Activated naive CD8-positive, alpha-beta T cell treated with anti-CD3 and anti-CD28 coated beads, Interleukin-2, amount 10 ng/mL, durations not matched to agents 7 days and 5 days (primary cell): ENCODE data around the gene TMC2. TPM values are rescaled to one million over a fixed set of nuclear protein-coding genes. Genes with fewer than 3 reads are reported as not detected.

Experiments used
- ATAC-seq: fragments of 150-1000 bp; cut with Tn5 transposase; one replicate; pipeline ENCODE4 v1.10.0; 2021; ENCODE audit warnings: low read depth, moderate library complexity
- POLR2A ChIA-PET: fragments of 350-600 bp; sonication (Branson Sonifier 250); formaldehyde crosslinking; loops from one replicate; lab custom pipeline; 2021; ENCODE audit warnings: antibody characterized with exemption; lab: Charles Lee
- DNase-seq: peaks from one replicate; pipeline ENCODE4 v3.0.0; 2021
- H3K27ac Mint-ChIP-seq: one replicate; pipeline ENCODE4 v1.8.0; 2022; ENCODE audit warnings: mild to moderate bottlenecking, mixed read lengths
- H3K27me3 Mint-ChIP-seq: one replicate; pipeline ENCODE4 v1.8.0; 2022; ENCODE audit warnings: mild to moderate bottlenecking, moderate library complexity, mixed read lengths
- H3K36me3 Mint-ChIP-seq: one replicate; pipeline ENCODE4 v1.8.0; 2021; ENCODE audit warnings: mild to moderate bottlenecking, mixed read lengths
- H3K4me1 Mint-ChIP-seq: one replicate; pipeline ENCODE4 v1.8.0; 2021; ENCODE audit warnings: mixed read lengths
- H3K4me3 Mint-ChIP-seq: one replicate; pipeline ENCODE4 v1.8.0; 2022; ENCODE audit warnings: mild to moderate bottlenecking, moderate library complexity, mixed read lengths
- H3K9me3 Mint-ChIP-seq: one replicate; pipeline ENCODE4 v1.8.0; 2021; ENCODE audit warnings: mixed read lengths
- total RNA-seq, 2 experiments: library from RNA; stranded (reverse); gene quantifications; one replicate each; pipeline ENCODE4 v1.2.3, GENCODE V29; 2021

The TMC2 gene
- total RNA-seq, 2 experiments from 2014 or later, result not detected

- ATAC-seq, result no peak
- no peak for DNase-seq
- POLR2A ChIA-PET, result no interaction called here
- Mint-ChIP-seq H3K4me3 (no peak overlapping the region), H3K27me3 (peaks cover 6% of the 10 kb centered on the region), H3K4me1 (no peaks in the 10 kb centered on the region), H3K9me3 (peaks cover 3% of the 10 kb centered on the region), H3K27ac (no peak overlapping the region), H3K36me3 (no peaks in the 10 kb centered on the region)
Observed at GRCh38 chr20:2606507-2607006, 70.2 kb downstream of the TMC2 start.

DNA sequence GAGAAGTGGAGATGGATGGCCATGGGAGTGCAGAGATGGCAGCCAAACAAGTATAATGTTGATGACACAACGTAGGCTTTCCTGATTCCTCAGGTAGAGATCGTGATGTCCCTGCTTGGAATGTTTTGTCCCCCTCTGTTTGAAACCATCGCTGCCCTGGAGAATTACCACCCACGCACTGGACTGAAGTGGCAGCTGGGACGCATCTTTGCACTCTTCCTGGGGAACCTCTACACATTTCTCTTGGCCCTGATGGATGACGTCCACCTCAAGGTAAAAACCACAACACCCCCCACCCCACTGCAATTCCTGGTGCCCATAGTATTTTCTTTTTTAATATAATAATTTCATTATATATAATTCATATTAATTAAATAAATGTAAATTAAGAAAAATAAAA, 74.0 kb downstream of the TMC2 start:
- Mint-ChIP-seq H3K27ac (no peak overlapping the region), H3K36me3 (no peaks in the 10 kb centered on the region), H3K4me1 (no peaks in the 10 kb centered on the region), H3K27me3 (peaks cover 6% of the 10 kb centered on the region), H3K9me3 (peaks cover 3% of the 10 kb centered on the region), H3K4me3 (no peak overlapping the region)
- DNase-seq (no peak), ATAC-seq (no peak)
- POLR2A ChIA-PET, result no interaction called here

- DNase-seq (no peak), ATAC-seq (no peak)
- Mint-ChIP-seq H3K27me3 (peaks cover 6% of the 10 kb centered on the region), H3K4me1 (no peaks in the 10 kb centered on the region), H3K27ac (no peak overlapping the region), H3K9me3 (peaks cover 3% of the 10 kb centered on the region), H3K4me3 (no peak overlapping the region), H3K36me3 (no peaks in the 10 kb centered on the region)
- POLR2A ChIA-PET, result no interaction called here
Observed at GRCh38 chr20:2610941-2611720, 74.8 kb downstream of the TMC2 start.

DNA sequence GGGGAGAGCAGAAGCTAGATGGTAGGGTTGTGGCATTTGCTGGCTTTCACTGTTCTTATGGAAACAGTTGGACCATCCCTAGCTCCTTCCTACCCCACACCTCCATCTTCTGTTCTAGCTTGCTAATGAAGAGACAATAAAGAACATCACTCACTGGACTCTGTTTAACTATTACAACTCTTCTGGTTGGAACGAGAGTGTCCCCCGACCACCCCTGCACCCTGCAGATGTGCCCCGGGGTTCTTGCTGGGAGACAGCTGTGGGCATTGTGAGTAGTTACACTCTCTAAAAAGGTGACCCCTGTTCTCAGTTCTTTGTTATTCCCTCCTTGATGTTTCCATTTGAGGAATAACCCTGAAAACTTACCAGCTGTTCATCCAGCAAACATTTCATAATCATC, 75.7 kb downstream of the TMC2 start:
- Mint-ChIP-seq H3K27ac (no peak overlapping the region), H3K36me3 (no peaks in the 10 kb centered on the region), H3K27me3 (peaks cover 6% of the 10 kb centered on the region), H3K4me1 (no peaks in the 10 kb centered on the region), H3K4me3 (no peak overlapping the region), H3K9me3 (peaks cover 3% of the 10 kb centered on the region)
- DNase-seq (no peak), ATAC-seq (no peak)
- POLR2A ChIA-PET, result no interaction called here

- Mint-ChIP-seq H3K9me3 (no peaks in the 10 kb centered on the region), H3K27ac (no peak overlapping the region), H3K4me3 (no peak overlapping the region), H3K4me1 (no peaks in the 10 kb centered on the region), H3K27me3 (peaks cover 18% of the 10 kb centered on the region), H3K36me3 (no peaks in the 10 kb centered on the region)
- ATAC-seq, result no peak
- DNase-seq, result no peak
- POLR2A ChIA-PET, result no interaction called here
Observed at GRCh38 chr20:2616634-2617033, 80.3 kb downstream of the TMC2 start.

DNA sequence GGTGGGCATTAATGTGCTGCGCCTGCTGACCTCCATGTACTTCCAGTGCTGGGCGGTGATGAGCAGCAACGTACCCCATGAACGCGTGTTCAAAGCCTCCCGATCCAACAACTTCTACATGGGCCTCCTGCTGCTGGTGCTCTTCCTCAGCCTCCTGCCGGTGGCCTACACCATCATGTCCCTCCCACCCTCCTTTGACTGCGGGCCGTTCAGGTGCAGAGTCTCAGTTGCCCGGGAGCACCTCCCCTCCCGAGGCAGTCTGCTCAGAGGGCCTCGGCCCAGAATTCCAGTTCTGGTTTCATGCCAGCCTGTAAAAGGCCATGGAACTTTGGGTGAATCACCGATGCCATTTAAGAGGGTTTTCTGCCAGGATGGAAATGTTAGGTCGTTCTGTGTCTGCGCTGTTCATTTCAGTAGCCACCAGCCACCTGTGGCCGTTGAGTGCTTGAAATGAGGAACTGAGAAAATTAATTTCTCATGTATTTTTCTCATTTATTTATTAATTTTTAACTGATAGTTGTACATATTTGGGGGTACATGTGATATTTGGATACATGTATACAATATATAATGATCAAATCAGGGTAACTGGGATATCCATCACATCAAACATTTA, 80.8 kb downstream of the TMC2 start:
- POLR2A ChIA-PET, result no interaction called here
- Mint-ChIP-seq H3K4me3 (no peak overlapping the region), H3K36me3 (no peaks in the 10 kb centered on the region), H3K27ac (no peak overlapping the region), H3K27me3 (peaks cover 19% of the 10 kb centered on the region), H3K9me3 (no peaks in the 10 kb centered on the region), H3K4me1 (no peaks in the 10 kb centered on the region)
- DNase-seq, result no peak
- ATAC-seq, result no peak

DNA sequence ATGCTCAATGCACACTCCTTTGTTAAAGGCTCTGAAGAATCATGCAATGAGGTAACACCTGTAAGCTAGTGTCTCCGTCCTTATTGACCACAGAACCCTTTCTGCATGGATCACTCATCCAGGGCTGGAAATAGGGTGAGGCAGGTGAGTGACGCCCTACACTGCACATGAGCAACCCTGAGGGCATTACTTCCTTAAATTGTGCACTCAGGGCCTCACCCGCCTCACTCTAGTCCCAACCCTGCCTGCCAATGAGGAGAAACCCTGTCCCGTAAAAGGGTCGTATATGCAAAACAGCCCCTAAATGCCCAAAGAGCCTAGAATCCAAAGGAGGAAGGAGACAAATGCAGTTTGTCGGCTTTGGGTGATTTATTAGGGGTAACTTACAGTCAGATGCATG, 82.4 kb downstream of the TMC2 start:
- Mint-ChIP-seq H3K27me3 (peaks cover 27% of the 10 kb centered on the region), H3K27ac (no peak overlapping the region), H3K4me1 (no peaks in the 10 kb centered on the region), H3K36me3 (no peaks in the 10 kb centered on the region), H3K4me3 (no peak overlapping the region), H3K9me3 (no peaks in the 10 kb centered on the region)
- DNase-seq, result no peak
- no peak for ATAC-seq
- POLR2A ChIA-PET, result no interaction called here

DNA sequence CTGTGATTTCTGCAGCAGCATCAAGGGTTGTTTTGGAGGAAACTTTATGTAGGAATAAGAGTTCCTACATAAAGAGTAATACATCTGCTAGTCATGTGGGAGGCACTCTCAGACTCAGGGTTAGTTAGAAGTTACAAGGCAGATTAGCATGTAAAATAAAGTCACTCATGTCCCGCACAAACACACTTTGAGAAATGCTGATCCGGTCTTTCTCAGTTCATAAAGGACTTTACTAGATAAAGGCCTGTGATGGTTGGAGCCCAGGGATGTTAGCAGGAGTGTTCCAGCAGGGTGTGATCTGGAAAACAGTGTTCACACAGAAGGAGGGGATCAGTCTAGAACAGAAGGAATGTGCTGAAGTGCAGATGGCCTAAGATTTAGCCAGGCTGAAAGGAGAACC, 83.0 kb downstream of the TMC2 start:
- H3K27ac Mint-ChIP-seq, result no peak overlapping the region
- H3K4me1 Mint-ChIP-seq, result no peaks in the 10 kb centered on the region
- POLR2A ChIA-PET, result no interaction called here
- no peak for DNase-seq
- no peak for ATAC-seq
- no peaks in the 10 kb centered on the region for H3K9me3 Mint-ChIP-seq
- H3K4me3 Mint-ChIP-seq, result no peak overlapping the region
- no peaks in the 10 kb centered on the region for H3K36me3 Mint-ChIP-seq
- H3K27me3 Mint-ChIP-seq, result peaks cover 27% of the 10 kb centered on the region

- ATAC-seq (no peak), DNase-seq (no peak)
- Mint-ChIP-seq H3K4me3 (no peak overlapping the region), H3K4me1 (no peaks in the 10 kb centered on the region), H3K9me3 (no peaks in the 10 kb centered on the region), H3K36me3 (no peaks in the 10 kb centered on the region), H3K27ac (no peak overlapping the region), H3K27me3 (peaks cover 27% of the 10 kb centered on the region)
- POLR2A ChIA-PET, result no interaction called here
Observed at GRCh38 chr20:2619961-2620595, 83.7 kb downstream of the TMC2 start.

GRCh38 chr20:2624190-2624589, 87.8 kb downstream of the TMC2 start:
- POLR2A ChIA-PET, result no interaction called here

GRCh38 chr20:2625062-2625461, 88.7 kb downstream of the TMC2 start:
- H3K4me3 Mint-ChIP-seq, result no peak overlapping the region
- POLR2A ChIA-PET, result no interaction called here
- DNase-seq, result no peak
- peaks cover 27% of the 10 kb centered on the region for H3K27me3 Mint-ChIP-seq
- H3K36me3 Mint-ChIP-seq, result no peaks in the 10 kb centered on the region
- no peaks in the 10 kb centered on the region for H3K4me1 Mint-ChIP-seq
- ATAC-seq, result no peak
- peaks cover 4% of the 10 kb centered on the region for H3K9me3 Mint-ChIP-seq
- no peak overlapping the region for H3K27ac Mint-ChIP-seq

More at GRCh38 chr20:2624190-2624589, 87.8 kb downstream of the TMC2 start:
- H3K27ac Mint-ChIP-seq, result no peak overlapping the region
- no peak overlapping the region for H3K4me3 Mint-ChIP-seq
- DNase-seq, result no peak
- H3K9me3 Mint-ChIP-seq, result peaks cover 4% of the 10 kb centered on the region
- peaks cover 31% of the 10 kb centered on the region for H3K27me3 Mint-ChIP-seq
- ATAC-seq, result no peak
- no peaks in the 10 kb centered on the region for H3K4me1 Mint-ChIP-seq
- no peaks in the 10 kb centered on the region for H3K36me3 Mint-ChIP-seq

DNA sequence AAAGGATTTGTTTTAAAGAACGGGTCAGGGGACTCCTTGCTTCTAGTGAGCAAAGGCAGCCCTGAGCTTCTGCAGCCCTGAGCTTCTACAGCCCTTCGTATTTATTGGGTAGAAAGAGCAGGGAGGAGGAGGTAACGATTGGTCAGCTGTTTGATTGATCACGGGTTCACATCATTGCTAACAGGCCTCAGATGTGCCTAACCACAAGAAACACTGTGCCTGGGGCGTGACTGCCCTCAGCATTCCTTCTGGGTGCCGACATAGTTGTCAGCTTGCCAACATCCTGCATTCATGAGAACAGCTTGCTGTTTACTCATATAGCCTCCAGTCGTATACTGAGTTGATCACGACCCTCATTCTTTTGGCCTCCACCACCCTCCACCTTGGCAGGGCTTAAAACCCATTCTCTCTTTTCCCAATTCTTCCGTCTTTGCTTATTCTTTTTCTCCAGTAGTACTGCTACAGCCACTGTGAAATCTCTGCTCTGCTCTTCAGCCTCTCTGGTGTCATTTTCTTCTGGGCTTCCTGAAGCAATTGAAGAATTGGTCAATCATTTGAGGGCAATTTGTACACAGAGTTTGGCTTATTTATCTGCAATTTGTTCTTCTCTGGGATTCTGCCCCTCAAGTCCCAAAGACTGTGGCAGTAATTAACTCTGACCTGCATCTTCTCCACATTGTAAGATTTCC, 90.6 kb downstream of the TMC2 start:
- no peak overlapping the region for H3K27ac Mint-ChIP-seq
- DNase-seq (no peak), ATAC-seq (no peak)
- POLR2A ChIA-PET, result no interaction called here
- peaks cover 33% of the 10 kb centered on the region for H3K27me3 Mint-ChIP-seq
- no peaks in the 10 kb centered on the region for H3K36me3 Mint-ChIP-seq
- H3K4me3 Mint-ChIP-seq, result no peak overlapping the region
- H3K9me3 Mint-ChIP-seq, result peaks cover 4% of the 10 kb centered on the region
- no peaks in the 10 kb centered on the region for H3K4me1 Mint-ChIP-seq

DNA sequence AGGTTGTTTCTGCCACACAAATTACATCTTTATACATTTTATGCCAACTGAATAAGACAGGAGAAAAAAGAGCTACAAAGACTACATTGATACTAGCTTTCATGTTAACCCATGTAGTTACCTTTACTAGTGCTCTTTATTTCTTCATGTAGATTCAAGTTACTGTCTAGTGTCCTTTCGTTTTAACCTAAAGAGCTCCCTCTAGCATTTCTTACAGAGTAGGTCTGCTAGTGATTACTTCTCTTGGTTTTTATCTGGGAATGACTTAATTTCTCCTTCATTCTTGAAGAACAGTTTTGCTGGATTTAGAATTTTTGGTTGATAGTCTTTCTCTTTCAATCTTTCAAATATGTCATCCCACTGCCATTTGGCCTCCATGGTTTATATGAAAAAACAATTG, 94.9 kb downstream of the TMC2 start:
- no peak overlapping the region for H3K27ac Mint-ChIP-seq
- H3K27me3 Mint-ChIP-seq, result peaks cover 44% of the 10 kb centered on the region
- H3K36me3 Mint-ChIP-seq, result no peaks in the 10 kb centered on the region
- ATAC-seq, result no peak
- POLR2A ChIA-PET, result interaction anchor here (1.2 kb wide), 1 partner anchor 21 kb away, joined by 4 read pairs; the partner anchor contains the start of gene NOP56
- H3K9me3 Mint-ChIP-seq, result peaks cover 4% of the 10 kb centered on the region
- no peak for DNase-seq
- H3K4me3 Mint-ChIP-seq, result no peak overlapping the region
- no peaks in the 10 kb centered on the region for H3K4me1 Mint-ChIP-seq
